SK-N-SH (cell line): ENCODE results near the gene OR1N2. TPM values are rescaled to one million over a fixed set of nuclear protein-coding genes. Genes with fewer than 3 reads are reported as not detected.

Experiments used
- CTCF ChIA-PET: fragments of 300-600, 350-600 bp; formaldehyde crosslinking; extraction: SDS; loops from one replicate; lab custom pipeline; 2021; lab: Yijun Ruan, JAX
- POLR2A ChIA-PET: fragments of 350-600 bp; sonication (Branson Sonifier 250); formaldehyde crosslinking; extraction: SDS; loops from one replicate; lab custom pipeline; 2020; ENCODE audit warnings: antibody characterized with exemption, inconsistent platforms; lab: Yijun Ruan, JAX
- DNase-seq: peaks from one replicate; pipeline ENCODE4 v3.0.0; 2012
- H2AFZ ChIP-seq: fragments of 200-600 bp; sonication (generic); 2 replicates; pipeline ENCODE4 v1.8.1; 2016; ENCODE audit warnings: antibody characterized with exemption, mild to moderate bottlenecking, low read depth
- H3F3A ChIP-seq: fragments of 200-600 bp; sonication (generic); replicated peaks from 2 replicates; pipeline ENCODE3; 2016; ENCODE audit warnings: antibody characterized with exemption, mild to moderate bottlenecking; ENCODE audit not compliant: insufficient read depth
- H3K27ac ChIP-seq, 2 experiments: fragments of 200-500 bp in 1 of 2; fragments of 200-600 bp in 1 of 2; sonication (Bioruptor generic) in 1 of 2; sonication (generic), shearing (Covaris generic) in 1 of 2; 2 replicates each; pipeline versions ENCODE4 v1.5.1 to v1.6.1; 2014 to 2016; ENCODE audit warnings: low read depth in 2 of 2, inconsistent platforms in 1 of 2, low read length in 1 of 2, mild to moderate bottlenecking in 1 of 2, mixed read lengths in 1 of 2
- H3K27me3 ChIP-seq: fragments of 200-600 bp; sonication (generic), shearing (Covaris generic); 2 replicates; pipeline ENCODE4 v1.6.1; 2016; ENCODE audit warnings: mixed run types; ENCODE audit not compliant: insufficient read depth
- H3K36me3 ChIP-seq, 2 experiments: fragments of 200-500 bp in 1 of 2; fragments of 200-600 bp in 1 of 2; sonication (Bioruptor generic) in 1 of 2; sonication (generic) in 1 of 2; replicated peaks in 1 of 2; 2 replicates each; pipeline versions ENCODE3 to v1.5.1; 2014 to 2016; ENCODE audit warnings: low read length in 1 of 2, mild to moderate bottlenecking in 1 of 2; ENCODE audit not compliant: insufficient read depth in 2 of 2, control insufficient read depth in 1 of 2
- H3K4me1 ChIP-seq, 2 experiments: fragments of 200-500 bp in 1 of 2; fragments of 200-600 bp in 1 of 2; sonication (Bioruptor generic) in 1 of 2; sonication (generic), shearing (Covaris generic) in 1 of 2; 2 replicates each; pipeline versions ENCODE4 v1.5.1 to v1.6.1; 2014 to 2016; ENCODE audit warnings: low read depth in 1 of 2, low read length in 1 of 2, mixed run types in 1 of 2; ENCODE audit not compliant: insufficient read depth in 2 of 2, control insufficient read depth in 1 of 2
- H3K4me2 ChIP-seq: fragments of 200-600 bp; sonication (generic), shearing (Covaris generic); 2 replicates; pipeline ENCODE4 v1.6.1; 2017; ENCODE audit warnings: mixed run types
- H3K4me3 ChIP-seq, 2 experiments: fragments of 200-500 bp in 1 of 2; fragments of 200-600 bp in 1 of 2; sonication (Bioruptor generic) in 1 of 2; sonication (generic), shearing (Covaris generic) in 1 of 2; 2 replicates each; pipeline versions ENCODE4 v1.5.1 to v1.8.1; 2014 to 2016; ENCODE audit warnings: low read depth in 2 of 2, inconsistent platforms in 1 of 2, low read length in 1 of 2, mild to moderate bottlenecking in 1 of 2, mixed read lengths in 1 of 2, moderate library complexity in 1 of 2
- H3K79me2 ChIP-seq: fragments of 200-600 bp; sonication (generic); 2 replicates; pipeline ENCODE4 v1.8.1; 2017; ENCODE audit warnings: mild to moderate bottlenecking; ENCODE audit not compliant: insufficient read depth
- H3K9ac ChIP-seq: fragments of 200-600 bp; sonication (generic); 2 replicates; pipeline ENCODE4 v1.6.1; 2017; ENCODE audit warnings: mixed run types
- H3K9me2 ChIP-seq: fragments of 200-600 bp; sonication (generic); 2 replicates; pipeline ENCODE4 v1.6.1; 2017; ENCODE audit warnings: mixed run types
- H3K9me3 ChIP-seq: fragments of 200-600 bp; sonication (generic); 2 replicates; pipeline ENCODE4 v1.6.1; 2017; ENCODE audit warnings: mixed run types, mild to moderate bottlenecking, moderate library complexity
- H4K20me1 ChIP-seq: fragments of 200-600 bp; sonication (generic); 2 replicates; pipeline ENCODE4 v1.6.1; 2017; ENCODE audit warnings: mild to moderate bottlenecking, mixed run types; ENCODE audit not compliant: insufficient read depth
- CHD2 ChIP-seq: fragments of 150-350 bp; IDR thresholded peaks from 2 replicates; pipeline ENCODE4 v1.6.1; 2018; ENCODE audit warnings: low read length; ENCODE audit not compliant: partially characterized antibody
- EP300 ChIP-seq, 2 experiments: IDR thresholded peaks; 2 replicates each; pipeline versions ENCODE4 v1.4.0 to v1.6.1; 2012; ENCODE audit warnings: borderline replicate concordance in 1 of 2, low read depth in 1 of 2, low read length in 1 of 2
- FOSL2 ChIP-seq: IDR thresholded peaks from 2 replicates; pipeline ENCODE4 v1.4.0; 2012; ENCODE audit warnings: low read depth, mild to moderate bottlenecking, moderate library complexity, borderline replicate concordance
- GABPA ChIP-seq: IDR thresholded peaks from 2 replicates; pipeline ENCODE4 v1.4.0; 2012; ENCODE audit warnings: low read depth, mild to moderate bottlenecking
- GATA2 ChIP-seq: sonication (generic); formaldehyde crosslinking; IDR thresholded peaks from 2 replicates; pipeline ENCODE4 v1.5.0; 2020; ENCODE audit warnings: mild to moderate bottlenecking, missing genetic modification reagents
- IRF3 ChIP-seq: fragments of 150-350 bp; IDR thresholded peaks from 2 replicates; pipeline ENCODE4 v1.6.1; 2016; ENCODE audit warnings: mild to moderate bottlenecking, low read depth, low read length
- MAX ChIP-seq: IDR thresholded peaks from 2 replicates; pipeline ENCODE4 v1.4.0; 2012; ENCODE audit warnings: low read depth
- MEF2A ChIP-seq: IDR thresholded peaks from 2 replicates; pipeline ENCODE4 v1.4.0; 2012; ENCODE audit warnings: low read depth, borderline replicate concordance
- NRF1 ChIP-seq: IDR thresholded peaks from 2 replicates; pipeline ENCODE4 v1.6.1; 2012; ENCODE audit warnings: low read depth, mild to moderate bottlenecking, low read length
- PBX3 ChIP-seq: IDR thresholded peaks from 2 replicates; pipeline ENCODE4; 2012
- RAD21 ChIP-seq: IDR thresholded peaks from 2 replicates; pipeline ENCODE4 v1.6.1; 2012; ENCODE audit warnings: mild to moderate bottlenecking, low read length
- RFX5 ChIP-seq: IDR thresholded peaks from 2 replicates; pipeline ENCODE4 v1.6.1; 2012; ENCODE audit warnings: mild to moderate bottlenecking, improper control_type of control experiment, low read length
- RXRA ChIP-seq: IDR thresholded peaks from 2 replicates; pipeline ENCODE4 v1.4.0; 2012; ENCODE audit warnings: low read depth, mild to moderate bottlenecking, borderline replicate concordance
- SIN3A ChIP-seq: IDR thresholded peaks from 2 replicates; pipeline ENCODE4 v1.6.1; 2012; ENCODE audit warnings: low read depth, mild to moderate bottlenecking, low read length, moderate library complexity, borderline replicate concordance
- SMC3 ChIP-seq: IDR thresholded peaks from 2 replicates; pipeline ENCODE4 v1.6.1; 2012; ENCODE audit warnings: low read depth, low read length, improper control_type of control experiment
- TAF1 ChIP-seq: IDR thresholded peaks from 2 replicates; pipeline ENCODE4 v1.6.1; 2012; ENCODE audit warnings: low read depth, mild to moderate bottlenecking, low read length, moderate library complexity, borderline replicate concordance
- TCF12 ChIP-seq: IDR thresholded peaks from 2 replicates; pipeline ENCODE4 v1.4.0; 2012
- USF2 ChIP-seq: fragments of 150-350 bp; IDR thresholded peaks from 2 replicates; pipeline ENCODE4 v1.6.1; 2017; ENCODE audit warnings: antibody characterized with exemption, low read length, low read depth, borderline replicate concordance
- ZBTB33 ChIP-seq: IDR thresholded peaks from 2 replicates; pipeline ENCODE4 v1.4.0; 2012; ENCODE audit warnings: low read depth, borderline replicate concordance
- WGBS: methylation state at CpG from one replicate; pipeline ENCODE4 v1.1.6; 2017; ENCODE audit warnings: low lambda C conversion rate; 5-methylcytosine and 5-hydroxymethylcytosine counted together
- polyA plus RNA-seq, 3 experiments: library from polyadenylated mRNA; depleted of rRNA; stranded (reverse); fragments of >200 nt; gene quantifications; 2 replicates each; pipeline ENCODE4 v1.2.3, GENCODE V29; 2012
- TF ChIP-seq, protein P1 (sequence below): fragments of 200-600 bp; sonication (generic); IDR thresholded peaks from 2 replicates; pipeline ENCODE4 v1.6.1; 2017; ENCODE audit warnings: antibody characterized with exemption, mild to moderate bottlenecking, moderate library complexity
- TF ChIP-seq, protein P2 (sequence below): IDR thresholded peaks from 2 replicates; pipeline ENCODE4 v1.6.1; 2012; ENCODE audit warnings: mild to moderate bottlenecking, low read depth, low read length, moderate library complexity
- TF ChIP-seq, protein P3 (sequence below): IDR thresholded peaks from 2 replicates; pipeline ENCODE4 v1.4.0; 2012; ENCODE audit warnings: low read depth, borderline replicate concordance

OR1N2 gene
- polyA plus RNA-seq, 1 of the 3 experiments (the other 2 are of a cell fraction), result not detected

DNA sequence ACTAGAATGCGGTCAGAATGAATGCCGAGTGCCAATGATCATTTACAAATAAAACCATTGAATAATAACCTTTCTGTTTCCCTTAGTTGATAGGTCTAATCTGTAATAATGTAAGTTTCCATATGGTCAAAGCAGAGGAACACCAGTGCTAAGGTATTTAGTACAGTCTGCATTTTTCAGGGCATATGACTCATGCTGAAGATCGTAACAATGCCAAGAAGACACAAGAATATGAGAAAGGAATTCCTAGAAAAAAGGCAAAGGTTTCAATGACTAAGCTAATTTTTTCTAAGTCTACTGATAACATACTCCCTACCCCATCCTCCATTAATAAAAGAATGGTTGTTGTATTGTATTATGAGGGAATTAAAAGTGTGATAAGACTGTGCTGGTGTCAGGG is 27.4 kb downstream of the OR1N2 start:
- 24% methylated on average over 3 of the region's 3 CpGs for WGBS
- ChIA-PET POLR2A (no interaction called here), CTCF (no interaction called here)
- Histone ChIP-seq H4K20me1 (no peaks in the 10 kb centered on the region), H3K4me2 (no peak overlapping the region), H2AFZ (no peak overlapping the region), H3K27ac (no peak overlapping the region), H3K27me3 (no peaks in the 10 kb centered on the region), H3K9me2 (no peaks in the 10 kb centered on the region), H3K4me3 (no peak overlapping the region), H3K9me3 (no peaks in the 10 kb centered on the region), H3K36me3 (no peaks in the 10 kb centered on the region), H3K4me1 (no peaks in the 10 kb centered on the region), H3K79me2 (no peaks in the 10 kb centered on the region), H3K9ac (no peak overlapping the region), H3F3A (peaks cover 9% of the 10 kb centered on the region)
- DNase-seq, result no peak
- TF ChIP-seq, protein P1, sequence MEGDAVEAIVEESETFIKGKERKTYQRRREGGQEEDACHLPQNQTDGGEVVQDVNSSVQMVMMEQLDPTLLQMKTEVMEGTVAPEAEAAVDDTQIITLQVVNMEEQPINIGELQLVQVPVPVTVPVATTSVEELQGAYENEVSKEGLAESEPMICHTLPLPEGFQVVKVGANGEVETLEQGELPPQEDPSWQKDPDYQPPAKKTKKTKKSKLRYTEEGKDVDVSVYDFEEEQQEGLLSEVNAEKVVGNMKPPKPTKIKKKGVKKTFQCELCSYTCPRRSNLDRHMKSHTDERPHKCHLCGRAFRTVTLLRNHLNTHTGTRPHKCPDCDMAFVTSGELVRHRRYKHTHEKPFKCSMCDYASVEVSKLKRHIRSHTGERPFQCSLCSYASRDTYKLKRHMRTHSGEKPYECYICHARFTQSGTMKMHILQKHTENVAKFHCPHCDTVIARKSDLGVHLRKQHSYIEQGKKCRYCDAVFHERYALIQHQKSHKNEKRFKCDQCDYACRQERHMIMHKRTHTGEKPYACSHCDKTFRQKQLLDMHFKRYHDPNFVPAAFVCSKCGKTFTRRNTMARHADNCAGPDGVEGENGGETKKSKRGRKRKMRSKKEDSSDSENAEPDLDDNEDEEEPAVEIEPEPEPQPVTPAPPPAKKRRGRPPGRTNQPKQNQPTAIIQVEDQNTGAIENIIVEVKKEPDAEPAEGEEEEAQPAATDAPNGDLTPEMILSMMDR, result no peak
- TF ChIP-seq MAX (no peak), CHD2 (no peak), SIN3A (no peak), GATA2 (CRISPR knock-in tag) (no peak), ZBTB33 (no peak), TAF1 (no peak), PBX3 (peak; percentile 11; the same call in 1 of the 2 replicates), NRF1 (no peak), EP300 (IDR thresholded peaks at IDR 0.05; ENCODE audit: borderline replicate concordance in 1 of 2, low read depth in 1 of 2, low read length in 1 of 2) (no peak), USF2 (no peak), FOSL2 (peak; percentile 89; the same call in 1 of the 2 replicates), MEF2A (no peak), RFX5 (no peak), IRF3 (no peak), RXRA (no peak), GABPA (no peak), SMC3 (no peak), TCF12 (peak; percentile 73), RAD21 (no peak)
- TF ChIP-seq, protein P2, sequence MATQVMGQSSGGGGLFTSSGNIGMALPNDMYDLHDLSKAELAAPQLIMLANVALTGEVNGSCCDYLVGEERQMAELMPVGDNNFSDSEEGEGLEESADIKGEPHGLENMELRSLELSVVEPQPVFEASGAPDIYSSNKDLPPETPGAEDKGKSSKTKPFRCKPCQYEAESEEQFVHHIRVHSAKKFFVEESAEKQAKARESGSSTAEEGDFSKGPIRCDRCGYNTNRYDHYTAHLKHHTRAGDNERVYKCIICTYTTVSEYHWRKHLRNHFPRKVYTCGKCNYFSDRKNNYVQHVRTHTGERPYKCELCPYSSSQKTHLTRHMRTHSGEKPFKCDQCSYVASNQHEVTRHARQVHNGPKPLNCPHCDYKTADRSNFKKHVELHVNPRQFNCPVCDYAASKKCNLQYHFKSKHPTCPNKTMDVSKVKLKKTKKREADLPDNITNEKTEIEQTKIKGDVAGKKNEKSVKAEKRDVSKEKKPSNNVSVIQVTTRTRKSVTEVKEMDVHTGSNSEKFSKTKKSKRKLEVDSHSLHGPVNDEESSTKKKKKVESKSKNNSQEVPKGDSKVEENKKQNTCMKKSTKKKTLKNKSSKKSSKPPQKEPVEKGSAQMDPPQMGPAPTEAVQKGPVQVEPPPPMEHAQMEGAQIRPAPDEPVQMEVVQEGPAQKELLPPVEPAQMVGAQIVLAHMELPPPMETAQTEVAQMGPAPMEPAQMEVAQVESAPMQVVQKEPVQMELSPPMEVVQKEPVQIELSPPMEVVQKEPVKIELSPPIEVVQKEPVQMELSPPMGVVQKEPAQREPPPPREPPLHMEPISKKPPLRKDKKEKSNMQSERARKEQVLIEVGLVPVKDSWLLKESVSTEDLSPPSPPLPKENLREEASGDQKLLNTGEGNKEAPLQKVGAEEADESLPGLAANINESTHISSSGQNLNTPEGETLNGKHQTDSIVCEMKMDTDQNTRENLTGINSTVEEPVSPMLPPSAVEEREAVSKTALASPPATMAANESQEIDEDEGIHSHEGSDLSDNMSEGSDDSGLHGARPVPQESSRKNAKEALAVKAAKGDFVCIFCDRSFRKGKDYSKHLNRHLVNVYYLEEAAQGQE, result no peak
- TF ChIP-seq, protein P3, sequence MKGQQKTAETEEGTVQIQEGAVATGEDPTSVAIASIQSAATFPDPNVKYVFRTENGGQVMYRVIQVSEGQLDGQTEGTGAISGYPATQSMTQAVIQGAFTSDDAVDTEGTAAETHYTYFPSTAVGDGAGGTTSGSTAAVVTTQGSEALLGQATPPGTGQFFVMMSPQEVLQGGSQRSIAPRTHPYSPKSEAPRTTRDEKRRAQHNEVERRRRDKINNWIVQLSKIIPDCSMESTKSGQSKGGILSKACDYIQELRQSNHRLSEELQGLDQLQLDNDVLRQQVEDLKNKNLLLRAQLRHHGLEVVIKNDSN, result no peak
